HG03039 (cell line): ENCODE data around the gene NOTUM.
"Not testable (repeated sequence)": the region's sequence is repeated elsewhere in the genome, so short reads cannot be mapped to it uniquely, and the experiment has no call there.

ENCODE experiments used
- ATAC-seq: cut with Tn5 transposase; IDR thresholded peaks from one replicate; pipeline ENCODE4 v1.9.1; 2021; ENCODE audit warnings: mild to moderate bottlenecking, moderate library complexity; ENCODE audit not compliant: unreplicated experiment

Gene NOTUM

DNA sequence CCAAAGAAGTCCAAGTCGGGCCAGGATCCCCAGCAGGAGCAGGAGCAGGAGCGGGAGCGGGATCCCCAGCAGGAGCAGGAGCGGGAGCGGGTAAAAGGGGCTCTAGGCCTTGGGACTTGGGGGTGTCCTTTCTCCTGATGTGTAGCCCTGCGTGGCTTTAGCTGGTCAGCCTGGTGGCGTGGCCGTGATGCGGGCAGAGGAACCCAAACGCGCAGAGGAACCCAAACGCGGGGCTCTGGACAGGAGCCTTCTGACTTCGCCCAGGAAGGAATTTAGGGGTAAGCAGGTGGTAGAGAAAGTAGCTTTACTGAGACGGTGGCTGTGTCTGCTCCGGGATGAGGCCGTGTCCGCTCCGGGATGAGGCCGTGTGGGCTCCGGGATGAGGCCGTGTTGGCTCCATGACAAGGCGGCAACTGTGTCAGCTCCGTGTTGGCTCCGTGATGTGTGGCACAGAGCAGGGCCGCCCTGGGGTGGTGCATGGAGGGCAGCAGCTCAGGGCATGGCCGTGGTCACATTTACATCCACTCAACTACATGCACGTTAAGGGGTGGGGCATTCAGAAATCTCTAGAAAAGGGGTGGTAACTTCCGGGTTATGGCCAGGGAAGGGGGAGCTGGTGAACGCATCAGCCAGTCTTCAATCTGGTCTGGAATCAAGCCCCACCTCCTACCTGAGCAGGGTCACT lies 35.9 kb upstream of the NOTUM start:
- ATAC-seq = no peak

DNA sequence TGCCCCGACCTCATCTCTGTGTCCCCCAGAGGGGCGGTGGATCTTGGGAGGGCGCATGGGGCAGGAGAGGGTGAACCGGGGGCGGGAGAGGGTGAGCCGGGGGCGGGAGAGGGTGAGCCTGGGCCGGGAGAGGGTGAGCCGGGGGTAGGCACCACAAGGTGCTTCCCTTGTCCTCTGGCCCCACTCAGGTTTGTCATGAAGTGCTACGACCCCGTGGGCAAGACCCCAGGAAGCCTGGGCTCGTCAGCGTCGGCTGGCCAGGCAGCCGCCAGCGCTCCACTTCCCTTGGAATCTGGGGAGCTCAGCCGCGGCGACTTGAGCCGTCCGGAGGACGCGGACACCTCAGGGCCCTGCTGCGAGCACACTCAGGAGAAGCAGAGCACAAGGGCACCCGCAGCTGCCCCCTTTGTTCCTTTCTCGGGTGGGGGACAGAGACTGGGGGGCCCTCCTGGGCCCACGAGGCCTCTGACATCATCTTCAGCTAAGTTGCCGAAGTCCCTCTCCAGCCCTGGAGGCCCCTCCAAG lies 35.3 kb upstream of the NOTUM start:
- ATAC-seq = no peak

DNA sequence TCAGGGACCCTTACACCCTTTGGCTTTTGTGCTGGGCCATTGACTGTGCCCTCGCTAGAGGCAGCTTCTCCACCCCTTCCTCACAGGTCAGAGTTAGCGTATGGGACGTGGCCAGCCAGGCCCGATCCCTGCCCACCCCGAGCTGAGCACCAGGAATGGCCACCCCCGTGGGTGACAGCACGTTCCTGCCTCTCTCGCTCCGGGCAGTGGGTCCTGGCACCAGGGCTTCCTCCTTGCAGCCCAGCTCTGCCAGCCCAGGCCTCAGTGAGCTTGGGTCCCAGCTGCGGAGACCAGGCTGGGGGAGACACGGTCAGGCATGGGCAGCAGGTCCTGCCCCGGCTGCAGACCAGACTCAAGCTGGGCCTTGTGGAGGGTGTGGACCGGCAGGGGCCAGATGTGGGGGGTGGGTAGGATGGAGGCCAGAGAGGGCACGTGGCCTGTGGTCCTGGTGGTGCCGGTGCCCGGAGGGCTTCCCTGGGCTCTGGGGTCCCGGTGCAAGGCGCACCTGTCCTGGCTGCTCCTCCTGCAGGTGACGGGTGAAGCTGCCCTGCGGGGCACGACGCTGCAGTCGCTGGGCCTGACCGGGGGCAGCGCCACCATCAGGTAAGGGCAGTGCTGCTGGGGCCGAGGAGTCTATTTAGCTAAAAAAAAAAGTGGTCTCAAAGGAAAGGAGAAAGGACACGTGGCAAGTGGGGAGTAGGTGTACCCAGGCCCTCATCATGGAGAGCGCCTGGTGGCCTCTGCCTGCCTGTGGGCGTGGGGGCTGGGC lies 34.7 kb upstream of the NOTUM start:
- ATAC-seq = no peak

DNA sequence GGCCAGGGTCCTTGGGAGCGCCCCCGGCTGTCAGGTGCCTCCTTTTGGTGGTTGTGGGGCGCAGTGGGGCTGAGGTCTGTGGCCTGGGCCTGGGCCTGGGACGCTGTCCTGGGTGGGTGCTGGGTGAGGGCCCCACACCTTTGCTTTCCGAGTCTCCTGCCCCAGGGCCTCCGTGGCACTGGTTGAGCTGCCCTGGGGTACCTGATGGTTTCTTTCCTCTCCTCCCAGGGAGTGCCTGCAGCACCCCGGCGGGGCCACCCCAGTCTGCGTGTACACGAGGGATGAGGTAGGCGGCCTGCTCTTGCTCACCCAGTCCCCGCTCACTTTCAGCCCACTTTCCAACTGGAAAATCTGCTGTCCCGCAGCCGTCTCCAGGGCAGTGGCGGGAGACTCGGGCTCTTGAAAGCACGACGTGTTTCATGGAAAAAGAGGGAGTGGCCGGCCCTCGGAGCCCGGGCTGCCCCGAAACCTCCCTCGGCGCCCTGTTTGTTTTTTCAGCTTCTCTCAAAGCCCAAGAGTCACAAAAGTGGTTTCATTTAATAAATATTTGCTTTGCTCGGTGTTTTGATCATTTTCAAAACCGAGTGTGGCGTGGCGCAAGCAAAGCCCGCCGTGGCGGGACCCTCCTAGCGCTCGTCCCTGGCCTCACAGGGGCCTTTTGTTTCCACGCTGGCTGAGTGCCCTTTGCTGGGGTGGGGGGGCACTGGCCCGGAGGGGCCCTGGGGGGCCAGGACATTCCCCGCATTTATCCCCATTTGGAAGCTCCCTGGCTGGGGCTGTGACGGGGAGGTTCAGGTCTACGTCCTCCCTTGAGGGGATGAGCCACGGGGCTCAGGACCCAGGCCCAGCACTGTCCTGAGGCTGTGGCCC lies 33.8 kb upstream of the NOTUM start:
- no peak for ATAC-seq

DNA sequence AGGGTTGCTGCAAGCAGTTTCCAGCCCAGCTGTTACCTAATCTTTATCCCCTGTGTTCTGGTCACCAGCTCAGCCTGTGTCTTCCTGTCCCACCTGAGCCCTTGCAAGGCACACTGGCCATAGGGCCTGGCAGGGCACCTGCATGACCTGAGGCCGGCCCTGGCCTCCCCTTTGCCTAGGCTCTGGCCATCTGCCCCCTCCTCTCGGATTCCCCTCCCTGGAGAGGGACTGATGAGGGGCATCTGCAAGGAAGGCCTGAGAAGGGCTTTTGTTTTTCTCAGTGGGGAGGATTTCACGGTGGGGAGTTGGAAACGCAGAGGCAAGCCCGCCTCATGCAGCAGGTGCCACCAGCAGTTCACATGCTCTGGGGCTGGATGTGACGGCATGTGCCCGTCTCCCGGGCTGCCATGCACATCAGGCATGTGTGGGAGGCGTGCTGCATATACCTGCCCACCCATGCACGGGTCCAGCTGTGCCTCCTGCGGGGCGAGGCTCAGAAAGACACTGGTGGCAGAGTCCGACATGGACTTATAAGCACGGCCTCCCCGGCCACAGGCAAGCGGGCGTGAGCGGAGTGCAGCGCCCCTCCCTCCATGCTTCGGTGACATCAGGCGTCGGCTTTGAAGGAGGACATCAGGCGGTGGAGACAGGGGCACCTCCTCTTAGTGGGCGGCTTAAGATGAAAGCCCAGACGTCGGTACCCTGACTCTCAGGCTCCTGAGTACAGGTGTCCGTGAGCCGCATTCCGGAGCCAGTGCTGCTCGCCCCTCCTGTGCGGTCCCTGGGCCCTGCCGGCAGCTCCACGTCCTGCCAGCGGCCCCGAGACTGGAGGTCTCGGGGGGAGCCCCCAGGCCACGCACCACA lies 33.0 kb upstream of the NOTUM start:
- ATAC-seq = no peak

DNA sequence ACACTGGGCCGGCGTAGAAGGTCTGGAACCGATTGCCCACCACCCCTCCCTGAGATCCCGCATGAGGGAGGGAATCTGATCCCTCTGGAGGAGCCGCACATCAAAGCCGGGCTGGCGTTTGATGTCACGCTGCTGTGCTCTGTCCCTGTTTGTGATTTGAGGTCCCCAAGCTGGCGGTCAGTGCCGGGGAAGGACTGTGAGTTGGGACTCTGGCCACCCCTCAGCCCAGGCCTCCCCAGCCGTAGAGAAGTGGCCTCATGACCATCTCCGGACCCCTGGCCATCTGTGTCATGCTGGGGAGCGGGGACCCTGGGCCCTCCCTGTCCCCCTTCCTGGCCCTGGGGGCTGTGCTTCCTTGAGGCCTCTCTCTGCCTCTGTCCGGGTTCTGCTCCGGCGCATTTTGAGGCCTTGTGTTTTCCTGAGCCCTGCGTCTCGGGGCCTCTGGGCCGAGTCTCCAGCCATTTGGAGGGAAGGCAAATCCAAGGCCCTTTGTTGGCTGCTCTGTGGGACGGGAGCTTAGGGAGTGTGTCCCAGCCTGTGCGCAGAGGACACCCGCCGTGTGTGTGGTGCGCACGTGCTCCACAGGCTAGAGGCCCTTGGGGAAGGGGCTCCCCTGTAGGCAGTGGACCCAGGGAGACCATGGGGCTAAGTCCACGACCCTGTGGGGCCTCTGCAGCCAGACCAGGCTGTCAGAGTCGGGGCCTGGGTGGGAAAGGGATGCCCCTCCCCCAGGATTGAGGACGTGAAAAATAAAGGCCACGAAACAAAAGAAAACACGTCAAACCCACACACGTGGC lies 31.5 kb upstream of the NOTUM start:
- ATAC-seq = no peak

DNA sequence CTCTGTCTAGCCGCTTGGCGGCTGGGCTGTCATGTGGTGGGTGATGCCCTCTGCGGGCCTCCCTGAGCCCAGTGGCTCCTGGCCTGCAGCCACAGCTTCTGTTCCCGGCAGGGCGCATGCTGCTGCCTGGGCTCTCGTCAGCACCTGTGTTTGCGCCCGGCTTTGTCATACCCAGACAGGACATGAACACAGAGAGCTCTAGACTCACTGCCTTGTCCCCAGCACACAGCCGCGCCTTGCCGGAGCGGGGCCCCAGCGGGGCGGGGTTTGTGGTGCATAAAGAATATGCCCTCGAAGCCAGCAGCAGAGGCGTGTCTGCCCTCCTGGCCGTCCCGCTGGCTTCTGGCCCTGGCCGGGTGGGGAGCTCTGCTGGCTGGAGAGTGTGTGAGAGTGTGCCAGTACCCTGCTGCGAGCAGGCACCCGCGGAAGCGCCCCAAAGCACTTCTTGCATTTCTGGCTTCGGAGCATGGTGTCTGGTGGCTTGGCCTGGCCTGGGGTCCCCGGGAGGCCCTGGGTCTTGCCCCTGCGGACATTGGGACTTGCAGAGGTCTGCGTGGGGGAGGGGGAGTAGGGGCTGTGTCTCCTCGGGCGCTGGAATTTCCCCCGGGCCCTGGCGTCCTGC lies 30.8 kb upstream of the NOTUM start:
- no peak for ATAC-seq

DNA sequence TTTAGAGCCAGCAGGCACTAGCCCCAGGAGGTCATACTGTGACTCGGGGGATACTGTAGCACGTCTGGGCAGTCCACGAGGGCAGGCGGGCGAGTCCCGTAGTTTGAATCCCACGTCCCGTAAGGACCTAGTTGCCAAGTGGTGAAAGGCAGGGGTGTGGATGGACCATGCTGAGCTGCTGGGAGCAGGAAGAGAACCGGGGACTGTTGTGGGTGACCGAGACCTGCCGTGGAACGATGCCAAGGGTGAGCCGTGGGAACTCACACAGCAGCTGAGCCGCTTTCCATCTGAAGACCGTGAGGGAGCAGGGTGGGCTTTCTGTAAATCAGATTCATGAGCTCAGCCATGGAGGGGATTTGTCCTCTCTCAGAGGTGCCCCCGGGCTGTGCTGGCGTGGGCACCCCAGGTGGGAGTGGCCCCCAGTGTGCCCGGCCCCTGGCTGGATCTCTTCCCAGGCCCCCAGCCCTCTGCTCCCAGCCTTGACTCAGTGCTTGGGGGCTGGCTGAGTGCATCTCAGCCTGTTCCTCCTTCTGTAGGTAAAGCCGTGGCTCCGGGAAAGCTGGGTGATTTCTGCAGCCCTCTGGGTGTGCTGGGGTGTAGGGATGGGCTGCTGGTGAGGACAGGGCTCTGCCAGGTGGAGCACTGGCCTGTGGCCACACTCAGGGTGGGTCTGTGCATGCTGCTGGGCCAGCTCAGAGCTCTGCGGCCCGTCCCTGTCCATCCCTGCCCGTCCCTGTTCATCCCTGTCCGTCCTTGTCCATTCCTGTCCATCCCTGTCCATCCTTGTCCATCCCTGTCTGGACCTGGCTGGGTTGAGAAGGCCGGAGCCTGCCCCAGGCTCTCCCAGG lies 30.1 kb upstream of the NOTUM start:
- no peak for ATAC-seq

DNA sequence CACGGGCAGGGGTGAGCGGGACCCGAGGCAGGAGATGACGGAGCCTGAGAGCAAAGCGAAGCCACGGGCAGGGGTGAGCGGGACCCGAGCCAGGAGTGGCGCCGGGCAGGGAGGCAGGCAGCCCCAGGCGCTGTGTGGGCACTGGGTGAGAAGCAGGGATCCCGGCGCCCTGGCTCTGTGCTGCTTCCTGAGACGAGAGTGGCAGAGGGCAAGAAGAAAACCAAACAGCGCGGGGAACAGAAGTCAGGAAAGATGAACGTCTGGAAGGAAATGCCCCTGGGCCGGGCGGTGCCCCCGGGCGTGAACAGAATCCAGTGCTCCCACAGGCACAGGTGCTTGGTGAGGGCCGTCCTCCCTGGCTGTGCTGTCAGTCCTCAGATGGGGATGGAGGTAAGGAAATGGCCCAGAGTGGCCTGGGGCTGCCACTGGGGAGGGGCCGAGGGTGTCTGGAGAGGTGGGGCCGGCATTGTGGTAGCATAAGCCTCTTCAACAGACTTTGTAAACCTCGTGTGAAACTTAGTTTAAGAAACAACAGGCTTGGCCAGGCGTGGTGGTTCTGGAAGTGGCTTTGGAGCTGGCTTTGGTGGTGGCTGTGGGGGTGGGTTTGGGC lies 26.3 kb upstream of the NOTUM start:
- ATAC-seq = no peak

DNA sequence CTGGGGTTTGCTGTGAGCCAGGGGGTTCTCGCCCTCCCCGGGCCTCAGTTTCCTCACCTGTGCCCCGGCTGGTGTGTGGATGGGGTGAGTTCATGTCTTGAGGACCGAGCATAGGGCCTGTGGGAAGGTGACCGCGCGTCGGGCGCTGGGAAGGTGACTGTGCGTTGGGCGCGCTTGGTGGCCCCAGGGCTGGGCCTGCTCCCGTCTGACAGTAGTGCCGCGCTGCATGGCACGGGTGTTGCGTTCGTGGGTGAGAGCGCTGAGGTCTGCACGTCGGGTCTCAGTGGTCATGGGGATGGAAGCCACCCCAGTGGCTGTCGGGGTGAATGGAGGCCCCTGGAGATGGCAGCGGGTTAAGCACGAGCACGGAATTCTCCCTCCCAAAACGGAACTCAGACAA lies 25.6 kb upstream of the NOTUM start:
- no peak for ATAC-seq

DNA sequence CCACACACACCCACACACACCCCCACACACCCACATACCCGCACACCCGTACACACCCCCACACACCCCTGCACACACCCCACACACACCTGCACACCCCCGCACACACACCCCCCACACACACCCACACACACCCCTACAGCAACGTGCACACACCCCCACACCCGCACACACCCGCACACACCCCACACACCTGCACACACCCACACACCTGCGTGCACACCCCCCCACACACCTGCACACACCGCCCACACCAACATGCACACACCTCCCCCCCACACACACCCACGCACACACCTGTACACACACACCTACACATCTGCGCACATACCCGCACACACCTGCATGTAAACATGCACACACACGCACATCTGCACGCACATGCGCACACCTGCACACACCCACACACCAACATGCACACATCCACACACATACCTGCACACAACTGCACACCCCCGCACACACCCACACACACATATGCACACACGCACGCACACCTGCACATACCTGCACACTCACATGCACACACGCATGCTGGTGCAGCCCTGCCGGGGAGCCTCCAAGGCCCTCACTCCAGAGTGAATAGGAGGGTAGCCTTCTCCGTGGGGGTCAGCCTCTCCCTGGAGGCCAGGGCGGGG lies 23.9 kb upstream of the NOTUM start:
- ATAC-seq = no peak

DNA sequence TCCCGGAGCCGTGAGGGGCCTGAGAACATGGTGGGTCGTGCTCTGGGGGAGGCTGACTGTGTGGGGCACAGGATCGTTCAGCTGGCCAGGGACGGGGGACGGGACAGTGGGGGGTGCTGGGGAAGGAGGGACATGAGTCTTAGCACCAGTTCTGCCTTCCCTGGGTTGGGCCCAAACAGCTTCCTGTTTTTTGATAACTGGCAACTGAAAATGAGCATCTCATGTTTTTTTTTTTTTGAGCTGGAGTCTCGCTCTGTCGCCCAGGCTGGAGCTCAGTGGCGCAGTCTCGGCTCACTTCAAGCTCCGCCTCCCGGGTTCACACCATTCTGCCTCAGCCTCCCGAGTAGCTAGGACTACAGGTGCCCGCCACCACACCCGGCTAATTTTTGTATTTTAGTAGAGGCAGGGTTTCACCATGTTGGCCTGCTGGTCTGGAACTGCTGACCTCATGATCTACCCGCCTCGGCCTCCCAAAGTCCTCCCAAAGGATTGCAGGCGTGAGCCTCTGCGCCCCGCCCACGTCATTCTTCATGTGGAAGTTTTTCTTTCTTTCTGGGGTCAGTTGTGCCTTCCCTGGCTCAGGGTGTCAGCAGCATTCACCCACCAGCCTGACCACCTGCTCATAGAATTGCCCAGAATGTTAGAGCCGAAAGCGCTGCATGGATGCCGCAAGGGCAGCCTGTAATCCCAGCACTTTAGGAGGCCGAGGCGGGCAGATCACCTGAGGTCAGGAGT lies 22.8 kb upstream of the NOTUM start:
- ATAC-seq = no peak

DNA sequence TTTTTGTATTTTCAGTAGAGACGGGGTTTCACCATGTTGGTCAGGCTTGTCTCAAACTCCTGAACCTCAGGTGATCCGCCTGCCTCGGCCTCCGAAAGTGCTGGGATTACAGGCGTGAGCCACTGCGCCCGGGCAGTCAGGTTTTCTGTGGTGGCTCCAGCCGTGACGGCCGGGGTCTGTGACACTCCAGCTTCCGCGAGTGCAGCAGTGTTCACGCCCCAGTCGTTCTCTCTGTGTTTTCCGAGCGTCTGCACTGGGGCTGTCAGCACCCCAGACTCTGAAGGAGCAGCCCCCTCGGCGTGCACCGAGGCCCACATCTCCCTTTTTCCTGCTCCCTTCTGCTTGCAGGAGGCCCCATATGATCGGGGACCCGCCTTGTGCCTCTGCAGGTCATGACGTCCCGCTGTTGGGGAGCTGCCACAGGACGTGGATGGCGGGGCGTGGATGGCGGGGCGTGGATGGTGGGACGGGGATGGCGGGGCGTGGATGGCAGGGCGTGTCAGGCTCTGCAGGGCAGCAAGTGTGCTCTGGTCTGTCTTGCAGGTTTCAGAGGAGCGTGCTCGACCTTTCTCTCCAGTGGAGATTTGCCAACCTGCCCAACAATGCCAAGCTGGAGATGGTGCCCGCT lies 22.1 kb upstream of the NOTUM start:
- no peak for ATAC-seq

DNA sequence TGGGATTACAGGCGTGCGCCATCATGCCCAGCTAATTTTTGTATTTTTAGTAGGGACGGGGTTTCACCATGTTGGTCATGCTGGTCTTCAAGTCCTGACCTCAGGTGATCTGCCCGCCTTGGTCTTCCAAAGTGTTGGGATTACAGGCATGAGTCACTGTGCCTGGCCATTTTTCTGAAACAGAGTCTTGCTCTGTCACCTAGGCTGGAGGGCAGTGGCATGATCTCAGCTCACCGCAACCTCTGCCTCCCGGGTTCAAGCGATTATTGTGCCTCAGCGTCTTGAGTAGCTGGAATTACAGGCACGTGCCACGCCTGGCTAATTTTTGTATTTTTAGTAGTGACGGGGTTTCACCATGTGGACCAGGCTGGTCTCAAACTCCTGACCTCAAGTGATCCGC lies 20.5 kb upstream of the NOTUM start:
- ATAC-seq = not testable (repeated sequence)

DNA sequence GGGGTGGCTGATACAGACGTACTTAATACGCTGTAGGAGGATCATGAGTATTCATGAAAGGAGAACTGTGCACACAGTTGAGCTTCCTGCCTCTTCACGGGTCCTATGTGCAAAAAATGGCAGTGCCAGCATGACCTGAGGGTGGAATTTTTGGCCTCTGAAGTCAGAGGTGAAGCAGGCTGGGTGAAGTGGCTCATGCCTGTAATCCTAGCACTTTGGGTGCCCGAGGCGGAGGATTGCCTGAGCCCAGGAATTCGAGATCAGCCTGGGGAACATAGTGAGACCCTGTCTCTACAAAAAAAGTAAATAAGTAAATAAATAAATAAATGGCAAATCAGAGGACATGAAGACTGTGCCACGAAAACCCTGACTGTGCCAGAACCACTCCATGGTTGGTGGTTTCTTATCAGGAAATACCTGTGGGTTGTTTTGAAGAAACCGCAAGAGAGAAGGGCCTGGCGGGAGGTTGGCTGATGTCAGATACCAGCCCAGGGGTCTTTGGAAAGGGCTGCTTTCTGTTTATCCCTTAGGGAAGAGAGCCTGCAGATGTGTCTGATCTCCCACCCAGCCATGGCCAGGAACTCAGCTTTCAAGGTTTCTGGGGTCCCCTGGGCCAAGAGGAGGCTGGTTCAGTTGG lies 19.8 kb upstream of the NOTUM start:
- no peak for ATAC-seq

DNA sequence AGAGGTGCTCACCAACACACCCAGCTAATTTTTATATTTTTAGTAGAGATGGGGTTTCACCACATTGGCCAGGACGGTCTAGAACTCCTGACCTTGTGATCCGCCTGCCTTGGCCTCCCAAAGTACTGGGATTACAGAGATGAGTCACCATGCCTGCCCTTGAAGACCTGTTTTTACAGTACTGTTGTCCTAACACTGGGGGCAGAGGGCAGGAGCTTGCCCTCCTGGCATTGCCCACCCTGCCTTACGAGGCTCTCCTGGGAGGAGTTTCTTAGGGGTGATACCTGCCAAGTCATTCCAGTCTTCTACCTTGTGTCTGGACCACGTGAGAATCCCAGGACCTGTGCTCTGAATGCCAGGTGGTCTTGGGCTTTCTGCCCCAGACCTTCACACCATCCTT lies 19.1 kb upstream of the NOTUM start:
- ATAC-seq = no peak
